HEK293 (cell line): ENCODE results near the gene SVIP.

Experiments used
- CTCF ChIA-PET: fragments of 350-600 bp; formaldehyde crosslinking; extraction: SDS; loops from one replicate; lab custom pipeline; 2021; ENCODE audit warnings: antibody characterized with exemption; lab: Yijun Ruan, JAX
- POLR2A ChIA-PET: fragments of 300-600 bp; formaldehyde crosslinking; extraction: SDS; loops from one replicate; lab custom pipeline; 2020; ENCODE audit warnings: antibody characterized with exemption, inconsistent platforms; lab: Yijun Ruan, JAX
- H3K27ac ChIP-seq: fragments of 200-500 bp; sonication (Bioruptor generic); 2 replicates; pipeline ENCODE4 v1.5.1; 2014; ENCODE audit warnings: low read depth, low read length, control low read depth, inconsistent platforms; ENCODE audit errors: extremely low read depth
- H3K36me3 ChIP-seq, 2 experiments: fragments of 200-500 bp in 1 of 2; sonication (Bioruptor generic) in 1 of 2; 1 replicate in 1 of 2; 2 replicates in 1 of 2; pipeline ENCODE4 v1.5.1; 2014 to 2017; ENCODE audit warnings: inconsistent platforms in 2 of 2, low read length in 2 of 2; ENCODE audit not compliant: control insufficient read depth in 2 of 2, insufficient read depth in 1 of 2
- H3K4me1 ChIP-seq: fragments of 200-500 bp; sonication (Bioruptor generic); 2 replicates; pipeline ENCODE4 v1.5.1; 2014; ENCODE audit warnings: mild to moderate bottlenecking, low read length, inconsistent platforms; ENCODE audit not compliant: control insufficient read depth, insufficient read depth
- H3K4me3 ChIP-seq: 2 replicates; pipeline ENCODE4 v1.5.1; 2011; ENCODE audit warnings: low read depth, mild to moderate bottlenecking, control low read depth, low read length, moderate library complexity
- H3K9me3 ChIP-seq: fragments of 200-500 bp; sonication (Bioruptor generic); 2 replicates; pipeline ENCODE4 v1.5.1; 2014; ENCODE audit warnings: low read depth, low read length, inconsistent platforms; ENCODE audit not compliant: control insufficient read depth, insufficient read depth
- KLF8 ChIP-seq: fragments of 450-650 bp; formaldehyde crosslinking; IDR thresholded peaks from 2 replicates; pipeline ENCODE4 v1.5.1; 2016; ENCODE audit warnings: missing biosample characterization, missing genetic modification characterization
- SP7 ChIP-seq: fragments of 450-650 bp; formaldehyde crosslinking; IDR thresholded peaks from 2 replicates; pipeline ENCODE4 v1.5.1; 2016; ENCODE audit warnings: missing biosample characterization, missing genetic modification characterization
- ZNF155 ChIP-seq: fragments of 450-650 bp; formaldehyde crosslinking; IDR thresholded peaks from 2 replicates; pipeline ENCODE4 v1.5.1; 2016; ENCODE audit warnings: missing biosample characterization, missing genetic modification characterization
- ZNF174 ChIP-seq: fragments of 450-650 bp; formaldehyde crosslinking; IDR thresholded peaks from 2 replicates; pipeline ENCODE4 v1.5.0; 2017; ENCODE audit warnings: missing biosample characterization, mild to moderate bottlenecking, missing genetic modification characterization
- ZNF211 ChIP-seq: fragments of 450-650 bp; formaldehyde crosslinking; IDR thresholded peaks from 2 replicates; pipeline ENCODE4 v1.5.1; 2016; ENCODE audit warnings: low read depth, missing biosample characterization, missing genetic modification characterization
- ZNF350 ChIP-seq: fragments of 450-650 bp; formaldehyde crosslinking; IDR thresholded peaks from 2 replicates; pipeline ENCODE4 v1.5.0; 2017; ENCODE audit warnings: missing biosample characterization, mild to moderate bottlenecking, missing genetic modification characterization
- ZNF530 ChIP-seq: fragments of 450-650 bp; formaldehyde crosslinking; IDR thresholded peaks from 2 replicates; pipeline ENCODE4 v1.5.1; 2016; ENCODE audit warnings: low read depth, missing biosample characterization, missing genetic modification characterization
- ZNF549 ChIP-seq: fragments of 450-650 bp; IDR thresholded peaks from 2 replicates; pipeline ENCODE4 v1.5.1; 2018; ENCODE audit warnings: missing biosample characterization, missing genetic modification characterization, mild to moderate bottlenecking, inconsistent platforms, moderate library complexity
- ZNF558 ChIP-seq: fragments of 450-650 bp; formaldehyde crosslinking; IDR thresholded peaks from 2 replicates; pipeline ENCODE4 v1.5.1; 2016; ENCODE audit warnings: missing biosample characterization, missing genetic modification characterization
- ZNF571 ChIP-seq: fragments of 450-650 bp; formaldehyde crosslinking; IDR thresholded peaks from 2 replicates; pipeline ENCODE4 v1.5.0; 2017; ENCODE audit warnings: missing biosample characterization, missing genetic modification characterization
- ZNF658 ChIP-seq: fragments of 450-650 bp; formaldehyde crosslinking; IDR thresholded peaks from 2 replicates; pipeline ENCODE4; 2016; ENCODE audit warnings: missing biosample characterization, missing genetic modification characterization
- ZNF777 ChIP-seq: fragments of 450-650 bp; formaldehyde crosslinking; IDR thresholded peaks from 2 replicates; pipeline ENCODE4 v1.5.1; 2017; ENCODE audit warnings: missing biosample characterization, missing genetic modification characterization, borderline replicate concordance
- ZNF785 ChIP-seq: fragments of 450-650 bp; formaldehyde crosslinking; IDR thresholded peaks from 2 replicates; pipeline ENCODE4 v1.5.1; 2016; ENCODE audit warnings: missing biosample characterization, missing genetic modification characterization
- ZNF830 ChIP-seq: fragments of 450-650 bp; IDR thresholded peaks from 2 replicates; pipeline ENCODE4 v1.5.0; 2018; ENCODE audit warnings: missing biosample characterization, missing genetic modification characterization, low read depth, mild to moderate bottlenecking, moderate library complexity
- TF ChIP-seq, protein P1 (sequence below): fragments of 450-650 bp; formaldehyde crosslinking; IDR thresholded peaks from 2 replicates; pipeline ENCODE4 v1.5.1; 2016; ENCODE audit warnings: missing biosample characterization, missing genetic modification characterization
- TF ChIP-seq, protein P2 (sequence below): fragments of 450-650 bp; IDR thresholded peaks from 2 replicates; pipeline ENCODE4 v1.5.1; 2018; ENCODE audit warnings: missing biosample characterization, mild to moderate bottlenecking, missing genetic modification characterization
- TF ChIP-seq, protein P3 (sequence below): fragments of 450-650 bp; formaldehyde crosslinking; IDR thresholded peaks from 2 replicates; pipeline ENCODE4 v1.5.1; 2016; ENCODE audit warnings: missing biosample characterization, missing genetic modification characterization
- TF ChIP-seq, protein P4 (sequence below): fragments of 450-650 bp; formaldehyde crosslinking; IDR thresholded peaks from 2 replicates; pipeline ENCODE4 v1.5.1; 2017; ENCODE audit warnings: missing biosample characterization, missing genetic modification characterization

SVIP gene

DNA sequence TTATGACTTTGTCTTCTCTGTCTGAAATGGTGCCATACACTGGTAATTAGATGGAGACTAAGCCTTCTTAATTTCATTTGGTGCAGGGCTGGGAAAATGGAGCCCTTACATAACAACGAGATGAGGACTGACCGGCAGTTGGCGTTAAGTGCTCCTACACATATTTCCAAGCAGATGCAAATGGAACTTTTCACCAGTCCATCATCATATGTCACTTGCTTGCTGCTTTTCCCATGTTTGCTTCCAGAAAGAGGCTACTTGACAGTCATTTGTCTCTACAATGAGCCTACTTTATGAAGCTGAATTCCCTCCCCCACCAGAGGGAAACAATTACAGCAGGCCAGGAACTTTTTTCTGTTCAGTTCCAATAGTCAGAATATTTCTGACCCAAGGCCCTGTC lies 32.6 kb downstream of the SVIP start:
- CTCF ChIA-PET, result interaction anchor here (1.1 kb wide), 1 partner anchor 9 kb away, joined by 4 read pairs; no protein-coding TSS in a partner anchor
- Histone ChIP-seq H3K9me3 (no peaks in the 10 kb centered on the region), H3K27ac (no peak overlapping the region), H3K36me3 (no peaks in the 10 kb centered on the region), H3K4me1 (no peaks in the 10 kb centered on the region), H3K4me3 (no peak overlapping the region)
- POLR2A ChIA-PET, result no interaction called here
- TF ChIP-seq ZNF155 (tag by site-specific recombination) (no peak), SP7 (tag by site-specific recombination) (no peak), KLF8 (tag by site-specific recombination) (no peak), ZNF830 (tag by site-specific recombination) (no peak), ZNF558 (tag by site-specific recombination) (no peak), ZNF777 (tag by site-specific recombination) (no peak), ZNF211 (tag by site-specific recombination) (no peak), ZNF530 (tag by site-specific recombination) (no peak)
- TF ChIP-seq, protein P1, sequence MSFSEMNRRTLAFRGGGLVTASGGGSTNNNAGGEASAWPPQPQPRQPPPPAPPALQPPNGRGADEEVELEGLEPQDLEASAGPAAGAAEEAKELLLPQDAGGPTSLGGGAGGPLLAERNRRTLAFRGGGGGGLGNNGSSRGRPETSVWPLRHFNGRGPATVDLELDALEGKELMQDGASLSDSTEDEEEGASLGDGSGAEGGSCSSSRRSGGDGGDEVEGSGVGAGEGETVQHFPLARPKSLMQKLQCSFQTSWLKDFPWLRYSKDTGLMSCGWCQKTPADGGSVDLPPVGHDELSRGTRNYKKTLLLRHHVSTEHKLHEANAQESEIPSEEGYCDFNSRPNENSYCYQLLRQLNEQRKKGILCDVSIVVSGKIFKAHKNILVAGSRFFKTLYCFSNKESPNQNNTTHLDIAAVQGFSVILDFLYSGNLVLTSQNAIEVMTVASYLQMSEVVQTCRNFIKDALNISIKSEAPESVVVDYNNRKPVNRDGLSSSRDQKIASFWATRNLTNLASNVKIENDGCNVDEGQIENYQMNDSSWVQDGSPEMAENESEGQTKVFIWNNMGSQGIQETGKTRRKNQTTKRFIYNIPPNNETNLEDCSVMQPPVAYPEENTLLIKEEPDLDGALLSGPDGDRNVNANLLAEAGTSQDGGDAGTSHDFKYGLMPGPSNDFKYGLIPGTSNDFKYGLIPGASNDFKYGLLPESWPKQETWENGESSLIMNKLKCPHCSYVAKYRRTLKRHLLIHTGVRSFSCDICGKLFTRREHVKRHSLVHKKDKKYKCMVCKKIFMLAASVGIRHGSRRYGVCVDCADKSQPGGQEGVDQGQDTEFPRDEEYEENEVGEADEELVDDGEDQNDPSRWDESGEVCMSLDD, result no peak
- TF ChIP-seq, protein P2, sequence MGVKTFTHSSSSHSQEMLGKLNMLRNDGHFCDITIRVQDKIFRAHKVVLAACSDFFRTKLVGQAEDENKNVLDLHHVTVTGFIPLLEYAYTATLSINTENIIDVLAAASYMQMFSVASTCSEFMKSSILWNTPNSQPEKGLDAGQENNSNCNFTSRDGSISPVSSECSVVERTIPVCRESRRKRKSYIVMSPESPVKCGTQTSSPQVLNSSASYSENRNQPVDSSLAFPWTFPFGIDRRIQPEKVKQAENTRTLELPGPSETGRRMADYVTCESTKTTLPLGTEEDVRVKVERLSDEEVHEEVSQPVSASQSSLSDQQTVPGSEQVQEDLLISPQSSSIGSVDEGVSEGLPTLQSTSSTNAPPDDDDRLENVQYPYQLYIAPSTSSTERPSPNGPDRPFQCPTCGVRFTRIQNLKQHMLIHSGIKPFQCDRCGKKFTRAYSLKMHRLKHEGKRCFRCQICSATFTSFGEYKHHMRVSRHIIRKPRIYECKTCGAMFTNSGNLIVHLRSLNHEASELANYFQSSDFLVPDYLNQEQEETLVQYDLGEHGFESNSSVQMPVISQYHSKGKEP, result no peak

DNA sequence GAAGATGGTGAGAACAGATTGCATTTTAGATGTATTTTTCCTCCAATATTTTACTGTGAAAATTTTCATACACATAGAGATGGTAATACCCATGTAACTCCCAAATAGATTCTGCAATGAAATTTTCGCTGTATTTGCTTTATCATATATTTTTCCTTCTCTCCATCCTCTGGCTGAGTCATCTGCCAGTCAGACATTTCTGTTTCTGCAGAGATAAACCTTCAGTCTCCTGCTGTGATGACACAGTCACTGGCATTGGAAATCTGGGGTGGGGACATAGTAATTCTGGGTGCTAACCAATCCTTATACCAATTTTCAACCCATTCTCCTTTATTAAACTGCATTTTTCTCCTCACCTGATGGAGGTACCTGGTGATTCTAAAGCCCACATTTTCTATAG lies 33.7 kb downstream of the SVIP start:
- CTCF ChIA-PET, result no interaction called here
- no peak overlapping the region for H3K4me3 ChIP-seq
- no peak for TF ChIP-seq ZNF658 (tag by site-specific recombination)
- TF ChIP-seq ZNF549, result no peak
- no peak for TF ChIP-seq ZNF530 (tag by site-specific recombination)
- TF ChIP-seq ZNF785 (tag by site-specific recombination), result no peak
- TF ChIP-seq ZNF571 (tag by site-specific recombination), result no peak
- TF ChIP-seq, protein P3, sequence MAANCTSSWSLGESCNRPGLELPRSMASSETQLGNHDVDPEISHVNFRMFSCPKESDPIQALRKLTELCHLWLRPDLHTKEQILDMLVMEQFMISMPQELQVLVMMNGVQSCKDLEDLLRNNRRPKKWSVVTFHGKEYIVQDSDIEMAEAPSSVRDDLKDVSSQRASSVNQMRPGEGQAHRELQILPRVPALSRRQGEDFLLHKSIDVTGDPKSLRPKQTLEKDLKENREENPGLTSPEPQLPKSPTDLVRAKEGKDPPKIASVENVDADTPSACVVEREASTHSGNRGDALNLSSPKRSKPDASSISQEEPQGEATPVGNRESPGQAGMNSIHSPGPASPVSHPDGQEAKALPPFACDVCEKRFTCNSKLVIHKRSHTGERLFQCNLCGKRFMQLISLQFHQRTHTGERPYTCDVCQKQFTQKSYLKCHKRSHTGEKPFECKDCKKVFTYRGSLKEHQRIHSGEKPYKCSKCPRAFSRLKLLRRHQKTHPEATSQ (tag by site-specific recombination), result no peak
- TF ChIP-seq, protein P4, sequence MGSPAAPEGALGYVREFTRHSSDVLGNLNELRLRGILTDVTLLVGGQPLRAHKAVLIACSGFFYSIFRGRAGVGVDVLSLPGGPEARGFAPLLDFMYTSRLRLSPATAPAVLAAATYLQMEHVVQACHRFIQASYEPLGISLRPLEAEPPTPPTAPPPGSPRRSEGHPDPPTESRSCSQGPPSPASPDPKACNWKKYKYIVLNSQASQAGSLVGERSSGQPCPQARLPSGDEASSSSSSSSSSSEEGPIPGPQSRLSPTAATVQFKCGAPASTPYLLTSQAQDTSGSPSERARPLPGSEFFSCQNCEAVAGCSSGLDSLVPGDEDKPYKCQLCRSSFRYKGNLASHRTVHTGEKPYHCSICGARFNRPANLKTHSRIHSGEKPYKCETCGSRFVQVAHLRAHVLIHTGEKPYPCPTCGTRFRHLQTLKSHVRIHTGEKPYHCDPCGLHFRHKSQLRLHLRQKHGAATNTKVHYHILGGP (tag by site-specific recombination), result no peak
- no peak for TF ChIP-seq ZNF350 (tag by site-specific recombination)
- no peak for TF ChIP-seq ZNF174 (tag by site-specific recombination)
- no peaks in the 10 kb centered on the region for H3K36me3 ChIP-seq
- POLR2A ChIA-PET, result no interaction called here
- no peak overlapping the region for H3K27ac ChIP-seq
- no peaks in the 10 kb centered on the region for H3K9me3 ChIP-seq
- no peaks in the 10 kb centered on the region for H3K4me1 ChIP-seq
